SK-N-SH (cell line): ENCODE measurements around the gene SLC4A2. TPM values are rescaled to one million over a fixed set of nuclear protein-coding genes. Genes with fewer than 3 reads are reported as not detected.
A peak's percentile ranks its signal among the peaks of the same experiment; 100 is the strongest.

Experiments
- CTCF ChIA-PET: fragments of 300-600, 350-600 bp; formaldehyde crosslinking; extraction: SDS; loops from one replicate; lab custom pipeline; 2021; lab: Yijun Ruan, JAX
- POLR2A ChIA-PET: fragments of 350-600 bp; sonication (Branson Sonifier 250); formaldehyde crosslinking; extraction: SDS; loops from one replicate; lab custom pipeline; 2020; ENCODE audit warnings: antibody characterized with exemption, inconsistent platforms; lab: Yijun Ruan, JAX
- DNase-seq: peaks from one replicate; pipeline ENCODE4 v3.0.0; 2012
- H2AFZ ChIP-seq: fragments of 200-600 bp; sonication (generic); 2 replicates; pipeline ENCODE4 v1.8.1; 2016; ENCODE audit warnings: antibody characterized with exemption, mild to moderate bottlenecking, low read depth
- H3F3A ChIP-seq: fragments of 200-600 bp; sonication (generic); replicated peaks from 2 replicates; pipeline ENCODE3; 2016; ENCODE audit warnings: antibody characterized with exemption, mild to moderate bottlenecking; ENCODE audit not compliant: insufficient read depth
- H3K27ac ChIP-seq, 2 experiments: fragments of 200-500 bp in 1 of 2; fragments of 200-600 bp in 1 of 2; sonication (Bioruptor generic) in 1 of 2; sonication (generic), shearing (Covaris generic) in 1 of 2; 2 replicates each; pipeline versions ENCODE4 v1.5.1 to v1.6.1; 2014 to 2016; ENCODE audit warnings: low read depth in 2 of 2, inconsistent platforms in 1 of 2, low read length in 1 of 2, mild to moderate bottlenecking in 1 of 2, mixed read lengths in 1 of 2
- H3K27me3 ChIP-seq: fragments of 200-600 bp; sonication (generic), shearing (Covaris generic); 2 replicates; pipeline ENCODE4 v1.6.1; 2016; ENCODE audit warnings: mixed run types; ENCODE audit not compliant: insufficient read depth
- H3K36me3 ChIP-seq, 2 experiments: fragments of 200-500 bp in 1 of 2; fragments of 200-600 bp in 1 of 2; sonication (Bioruptor generic) in 1 of 2; sonication (generic) in 1 of 2; replicated peaks in 1 of 2; 2 replicates each; pipeline versions ENCODE3 to v1.5.1; 2014 to 2016; ENCODE audit warnings: low read length in 1 of 2, mild to moderate bottlenecking in 1 of 2; ENCODE audit not compliant: insufficient read depth in 2 of 2, control insufficient read depth in 1 of 2
- H3K4me1 ChIP-seq, 2 experiments: fragments of 200-500 bp in 1 of 2; fragments of 200-600 bp in 1 of 2; sonication (Bioruptor generic) in 1 of 2; sonication (generic), shearing (Covaris generic) in 1 of 2; 2 replicates each; pipeline versions ENCODE4 v1.5.1 to v1.6.1; 2014 to 2016; ENCODE audit warnings: low read depth in 1 of 2, low read length in 1 of 2, mixed run types in 1 of 2; ENCODE audit not compliant: insufficient read depth in 2 of 2, control insufficient read depth in 1 of 2
- H3K4me2 ChIP-seq: fragments of 200-600 bp; sonication (generic), shearing (Covaris generic); 2 replicates; pipeline ENCODE4 v1.6.1; 2017; ENCODE audit warnings: mixed run types
- H3K4me3 ChIP-seq, 2 experiments: fragments of 200-500 bp in 1 of 2; fragments of 200-600 bp in 1 of 2; sonication (Bioruptor generic) in 1 of 2; sonication (generic), shearing (Covaris generic) in 1 of 2; 2 replicates each; pipeline versions ENCODE4 v1.5.1 to v1.8.1; 2014 to 2016; ENCODE audit warnings: low read depth in 2 of 2, inconsistent platforms in 1 of 2, low read length in 1 of 2, mild to moderate bottlenecking in 1 of 2, mixed read lengths in 1 of 2, moderate library complexity in 1 of 2
- H3K79me2 ChIP-seq: fragments of 200-600 bp; sonication (generic); 2 replicates; pipeline ENCODE4 v1.8.1; 2017; ENCODE audit warnings: mild to moderate bottlenecking; ENCODE audit not compliant: insufficient read depth
- H3K9ac ChIP-seq: fragments of 200-600 bp; sonication (generic); 2 replicates; pipeline ENCODE4 v1.6.1; 2017; ENCODE audit warnings: mixed run types
- H3K9me2 ChIP-seq: fragments of 200-600 bp; sonication (generic); 2 replicates; pipeline ENCODE4 v1.6.1; 2017; ENCODE audit warnings: mixed run types
- H3K9me3 ChIP-seq: fragments of 200-600 bp; sonication (generic); 2 replicates; pipeline ENCODE4 v1.6.1; 2017; ENCODE audit warnings: mixed run types, mild to moderate bottlenecking, moderate library complexity
- H4K20me1 ChIP-seq: fragments of 200-600 bp; sonication (generic); 2 replicates; pipeline ENCODE4 v1.6.1; 2017; ENCODE audit warnings: mild to moderate bottlenecking, mixed run types; ENCODE audit not compliant: insufficient read depth
- ELF1 ChIP-seq: IDR thresholded peaks from 2 replicates; pipeline ENCODE4 v1.4.0; 2012
- EZH2phosphoT487 ChIP-seq: fragments of 200-600 bp; sonication (generic); IDR thresholded peaks from 2 replicates; pipeline ENCODE4 v1.6.1; 2017; ENCODE audit warnings: low read depth, mixed run types, mild to moderate bottlenecking, antibody characterized with exemption, moderate library complexity, borderline replicate concordance
- GABPA ChIP-seq: IDR thresholded peaks from 2 replicates; pipeline ENCODE4 v1.4.0; 2012; ENCODE audit warnings: low read depth, mild to moderate bottlenecking
- GATA2 ChIP-seq: sonication (generic); formaldehyde crosslinking; IDR thresholded peaks from 2 replicates; pipeline ENCODE4 v1.5.0; 2020; ENCODE audit warnings: mild to moderate bottlenecking, missing genetic modification reagents
- JUND ChIP-seq: IDR thresholded peaks from 2 replicates; pipeline ENCODE4 v1.4.0; 2012
- MAX ChIP-seq: IDR thresholded peaks from 2 replicates; pipeline ENCODE4 v1.4.0; 2012; ENCODE audit warnings: low read depth
- MEF2A ChIP-seq: IDR thresholded peaks from 2 replicates; pipeline ENCODE4 v1.4.0; 2012; ENCODE audit warnings: low read depth, borderline replicate concordance
- MXI1 ChIP-seq: IDR thresholded peaks from 2 replicates; pipeline ENCODE4 v1.6.1; 2012; ENCODE audit warnings: mild to moderate bottlenecking, low read depth, low read length, improper control_type of control experiment
- NRF1 ChIP-seq: IDR thresholded peaks from 2 replicates; pipeline ENCODE4 v1.6.1; 2012; ENCODE audit warnings: low read depth, mild to moderate bottlenecking, low read length
- PBX3 ChIP-seq: IDR thresholded peaks from 2 replicates; pipeline ENCODE4; 2012
- TAF1 ChIP-seq: IDR thresholded peaks from 2 replicates; pipeline ENCODE4 v1.6.1; 2012; ENCODE audit warnings: low read depth, mild to moderate bottlenecking, low read length, moderate library complexity, borderline replicate concordance
- WGBS: methylation state at CpG from one replicate; pipeline ENCODE4 v1.1.6; 2017; ENCODE audit warnings: low lambda C conversion rate; 5-methylcytosine and 5-hydroxymethylcytosine counted together
- polyA plus RNA-seq, 3 experiments: library from polyadenylated mRNA; depleted of rRNA; stranded (reverse); fragments of >200 nt; gene quantifications; 2 replicates each; pipeline ENCODE4 v1.2.3, GENCODE V29; 2012
- TF ChIP-seq, protein P1 (sequence below): IDR thresholded peaks from 2 replicates; pipeline ENCODE4 v1.6.1; 2012; ENCODE audit warnings: mild to moderate bottlenecking, low read depth, low read length, moderate library complexity
- TF ChIP-seq, protein P2 (sequence below): IDR thresholded peaks from 2 replicates; pipeline ENCODE4 v1.4.0; 2012; ENCODE audit warnings: low read depth, borderline replicate concordance
- TF ChIP-seq, protein P3 (sequence below): fragments of 200-600 bp; sonication (generic); IDR thresholded peaks from 2 replicates; pipeline ENCODE4 v1.6.1; 2017; ENCODE audit warnings: antibody characterized with exemption, mild to moderate bottlenecking, moderate library complexity

Gene SLC4A2
- polyA plus RNA-seq, 1 of the 3 experiments (the other 2 are of a cell fraction): 167 TPM

GRCh38 chr7:151039850-151040548, 19.4 kb upstream of the SLC4A2 start:
- H3K4me2 ChIP-seq: peak overlapping the region; percentile 65; the same call in 1 of the 2 replicates
- no peak overlapping the region for H3K4me3 ChIP-seq
- H3K9me2 ChIP-seq: no peaks in the 10 kb centered on the region
- no peak overlapping the region for H2AFZ ChIP-seq
- ChIA-PET CTCF (interaction anchor here (0.6 to 9.5 kb wide), 16 partner anchors 8 to 75 kb away, joined by 3 to 59 read pairs (median 3); partner anchors contain the start of genes ABCB8, ASIC3 and CDK5), POLR2A (interaction anchor here (1.2 to 2.6 kb wide), 2 partner anchors 8 to 11 kb away, joined by 5 to 12 read pairs; partner anchors contain the start of genes ABCB8 and ASIC3)
- H3K27me3 ChIP-seq: no peaks in the 10 kb centered on the region
- H3K9me3 ChIP-seq: no peaks in the 10 kb centered on the region
- no peaks in the 10 kb centered on the region for H4K20me1 ChIP-seq
- H3K79me2 ChIP-seq: no peaks in the 10 kb centered on the region; the same call in 1 of the 2 replicates
- peak; percentile 59 for DNase-seq
- 69% methylated on average over 16 of the region's 18 CpGs for WGBS
- TF ChIP-seq, protein P1, sequence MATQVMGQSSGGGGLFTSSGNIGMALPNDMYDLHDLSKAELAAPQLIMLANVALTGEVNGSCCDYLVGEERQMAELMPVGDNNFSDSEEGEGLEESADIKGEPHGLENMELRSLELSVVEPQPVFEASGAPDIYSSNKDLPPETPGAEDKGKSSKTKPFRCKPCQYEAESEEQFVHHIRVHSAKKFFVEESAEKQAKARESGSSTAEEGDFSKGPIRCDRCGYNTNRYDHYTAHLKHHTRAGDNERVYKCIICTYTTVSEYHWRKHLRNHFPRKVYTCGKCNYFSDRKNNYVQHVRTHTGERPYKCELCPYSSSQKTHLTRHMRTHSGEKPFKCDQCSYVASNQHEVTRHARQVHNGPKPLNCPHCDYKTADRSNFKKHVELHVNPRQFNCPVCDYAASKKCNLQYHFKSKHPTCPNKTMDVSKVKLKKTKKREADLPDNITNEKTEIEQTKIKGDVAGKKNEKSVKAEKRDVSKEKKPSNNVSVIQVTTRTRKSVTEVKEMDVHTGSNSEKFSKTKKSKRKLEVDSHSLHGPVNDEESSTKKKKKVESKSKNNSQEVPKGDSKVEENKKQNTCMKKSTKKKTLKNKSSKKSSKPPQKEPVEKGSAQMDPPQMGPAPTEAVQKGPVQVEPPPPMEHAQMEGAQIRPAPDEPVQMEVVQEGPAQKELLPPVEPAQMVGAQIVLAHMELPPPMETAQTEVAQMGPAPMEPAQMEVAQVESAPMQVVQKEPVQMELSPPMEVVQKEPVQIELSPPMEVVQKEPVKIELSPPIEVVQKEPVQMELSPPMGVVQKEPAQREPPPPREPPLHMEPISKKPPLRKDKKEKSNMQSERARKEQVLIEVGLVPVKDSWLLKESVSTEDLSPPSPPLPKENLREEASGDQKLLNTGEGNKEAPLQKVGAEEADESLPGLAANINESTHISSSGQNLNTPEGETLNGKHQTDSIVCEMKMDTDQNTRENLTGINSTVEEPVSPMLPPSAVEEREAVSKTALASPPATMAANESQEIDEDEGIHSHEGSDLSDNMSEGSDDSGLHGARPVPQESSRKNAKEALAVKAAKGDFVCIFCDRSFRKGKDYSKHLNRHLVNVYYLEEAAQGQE: no peak
- TF ChIP-seq PBX3 (no peak), ELF1 (no peak), MAX (no peak), JUND (no peak), GATA2 (CRISPR knock-in tag) (no peak), TAF1 (no peak), EZH2phosphoT487 (no peak), MXI1 (no peak), GABPA (no peak), NRF1 (no peak), MEF2A (no peak)
- TF ChIP-seq, protein P2, sequence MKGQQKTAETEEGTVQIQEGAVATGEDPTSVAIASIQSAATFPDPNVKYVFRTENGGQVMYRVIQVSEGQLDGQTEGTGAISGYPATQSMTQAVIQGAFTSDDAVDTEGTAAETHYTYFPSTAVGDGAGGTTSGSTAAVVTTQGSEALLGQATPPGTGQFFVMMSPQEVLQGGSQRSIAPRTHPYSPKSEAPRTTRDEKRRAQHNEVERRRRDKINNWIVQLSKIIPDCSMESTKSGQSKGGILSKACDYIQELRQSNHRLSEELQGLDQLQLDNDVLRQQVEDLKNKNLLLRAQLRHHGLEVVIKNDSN: no peak
- TF ChIP-seq, protein P3, sequence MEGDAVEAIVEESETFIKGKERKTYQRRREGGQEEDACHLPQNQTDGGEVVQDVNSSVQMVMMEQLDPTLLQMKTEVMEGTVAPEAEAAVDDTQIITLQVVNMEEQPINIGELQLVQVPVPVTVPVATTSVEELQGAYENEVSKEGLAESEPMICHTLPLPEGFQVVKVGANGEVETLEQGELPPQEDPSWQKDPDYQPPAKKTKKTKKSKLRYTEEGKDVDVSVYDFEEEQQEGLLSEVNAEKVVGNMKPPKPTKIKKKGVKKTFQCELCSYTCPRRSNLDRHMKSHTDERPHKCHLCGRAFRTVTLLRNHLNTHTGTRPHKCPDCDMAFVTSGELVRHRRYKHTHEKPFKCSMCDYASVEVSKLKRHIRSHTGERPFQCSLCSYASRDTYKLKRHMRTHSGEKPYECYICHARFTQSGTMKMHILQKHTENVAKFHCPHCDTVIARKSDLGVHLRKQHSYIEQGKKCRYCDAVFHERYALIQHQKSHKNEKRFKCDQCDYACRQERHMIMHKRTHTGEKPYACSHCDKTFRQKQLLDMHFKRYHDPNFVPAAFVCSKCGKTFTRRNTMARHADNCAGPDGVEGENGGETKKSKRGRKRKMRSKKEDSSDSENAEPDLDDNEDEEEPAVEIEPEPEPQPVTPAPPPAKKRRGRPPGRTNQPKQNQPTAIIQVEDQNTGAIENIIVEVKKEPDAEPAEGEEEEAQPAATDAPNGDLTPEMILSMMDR: no peak
- peak overlapping the region; percentile 98 for H3K27ac ChIP-seq
- peaks cover 27 to 30% of the 10 kb centered on the region in 2 experiments for H3K4me1 ChIP-seq
- H3F3A ChIP-seq: peaks cover 25% of the 10 kb centered on the region
- H3K9ac ChIP-seq: peak overlapping the region; percentile 61; the same call in 1 of the 2 replicates
- H3K36me3 ChIP-seq: peaks cover 12 to 34% of the 10 kb centered on the region in 2 experiments
